ENCODE data around the gene NUSAP1.
"Not testable (repeated sequence)": the region's sequence is repeated elsewhere in the genome, so short reads cannot be mapped to it uniquely, and the experiment has no call there.

NUSAP1 gene

DNA sequence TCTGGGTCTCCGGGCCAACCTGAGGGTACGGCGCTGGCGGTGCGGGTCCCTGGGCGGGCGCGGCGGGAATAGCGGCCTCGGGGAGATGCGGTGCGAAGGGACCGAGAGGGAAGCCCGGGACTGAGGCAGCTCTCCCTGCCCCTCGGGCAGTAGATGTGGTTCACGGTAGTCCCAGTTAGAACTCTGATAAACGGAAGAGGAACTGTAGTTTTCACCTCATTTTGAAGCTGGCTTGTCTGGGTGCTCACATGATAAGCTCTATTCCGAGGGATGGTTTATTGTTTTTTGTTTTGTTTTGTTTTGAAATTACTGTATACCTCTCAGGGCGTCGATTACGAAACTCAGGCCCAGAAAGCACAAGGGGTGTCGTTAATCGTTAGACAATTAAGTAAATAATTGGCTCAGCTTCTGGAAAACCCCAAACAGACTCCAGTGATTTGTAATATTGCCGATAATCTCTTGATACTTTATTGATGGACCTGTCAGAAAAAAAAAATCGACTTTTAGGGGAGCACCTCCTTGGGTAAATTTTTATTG is 413 bp downstream of the NUSAP1 start:
- no peak for DNase-seq (ENCODE audit: low read depth)

DNA sequence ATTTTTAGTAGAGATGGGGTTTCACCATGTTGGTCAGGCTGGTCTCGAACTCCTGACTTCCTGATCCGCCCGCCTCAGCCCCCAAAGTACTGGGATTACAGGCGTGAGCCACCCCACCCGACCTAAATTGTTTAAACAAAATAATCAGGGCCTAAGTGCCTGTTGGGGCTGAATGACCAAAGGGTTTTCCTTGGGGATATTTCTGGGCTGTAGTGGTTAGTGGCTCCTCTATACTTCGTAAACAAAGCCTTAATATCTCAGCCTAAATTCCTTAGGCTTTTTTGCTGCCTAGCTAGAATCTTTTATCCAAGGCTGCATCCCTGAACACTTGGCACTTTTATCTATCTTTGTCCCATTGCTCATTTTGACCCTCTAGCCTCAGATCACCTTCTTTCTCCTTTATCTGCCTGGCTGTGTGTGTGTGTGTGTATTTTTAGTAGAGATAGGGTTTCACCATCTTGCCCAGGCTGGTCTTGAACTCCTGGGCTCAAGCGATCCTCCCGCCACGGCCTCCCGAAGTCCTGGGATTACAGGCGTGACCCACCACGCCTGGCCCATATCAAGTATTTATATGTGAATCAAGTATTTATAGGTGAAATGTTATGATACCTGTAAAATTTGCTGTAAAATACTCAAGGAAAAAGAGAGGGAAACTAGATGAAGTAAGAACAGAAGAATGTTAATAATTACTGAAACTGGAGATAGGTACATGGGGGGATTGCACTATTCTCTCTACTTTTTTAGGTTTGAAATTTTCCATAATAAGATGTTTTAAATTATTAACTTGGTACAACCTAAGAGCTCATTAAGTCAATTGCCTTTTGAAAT is 1.8 kb downstream of the NUSAP1 start:
- DNase-seq (ENCODE audit: low read depth): no peak

DNA sequence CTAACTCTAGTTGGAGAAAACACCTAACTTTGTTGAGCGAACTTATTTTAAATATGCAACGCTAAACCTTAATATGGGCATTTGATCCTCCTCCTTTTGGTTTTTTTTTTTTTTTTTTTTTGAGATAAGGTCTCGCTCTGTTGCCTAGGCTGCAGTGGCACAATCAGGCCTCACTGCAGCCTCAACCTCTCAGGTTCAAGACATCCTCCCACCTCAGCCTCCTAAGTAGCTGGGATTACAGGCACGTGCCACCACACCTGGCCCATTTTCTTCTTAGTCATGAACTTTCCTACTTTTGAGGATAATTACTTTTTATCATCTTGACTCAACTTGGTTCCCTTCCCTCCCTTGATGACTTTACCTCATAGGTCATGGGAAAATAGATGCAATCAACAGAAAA is 3.9 kb downstream of the NUSAP1 start:
- no peak for DNase-seq (ENCODE audit: low read depth)

DNA sequence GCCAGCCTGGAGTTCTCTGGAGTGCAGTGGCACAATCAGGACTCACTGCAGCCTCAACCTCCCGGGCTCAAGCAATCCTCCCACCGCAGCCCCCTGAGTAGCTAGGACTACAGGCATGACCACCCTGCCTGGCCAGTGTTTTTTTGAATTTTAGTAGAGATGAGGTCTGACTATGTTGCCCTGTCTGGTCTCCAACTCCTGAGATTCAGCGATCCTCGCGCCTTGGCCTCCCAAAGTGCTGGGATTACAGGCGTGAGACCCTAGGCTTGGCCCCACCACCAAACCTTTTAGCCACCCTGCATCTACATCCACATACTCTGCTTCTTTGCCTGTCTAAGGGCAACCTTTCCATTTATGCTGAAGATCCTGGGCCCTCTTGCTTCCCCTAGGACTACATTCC is 4.4 kb downstream of the NUSAP1 start:
- no peak for DNase-seq (ENCODE audit: low read depth)

DNA sequence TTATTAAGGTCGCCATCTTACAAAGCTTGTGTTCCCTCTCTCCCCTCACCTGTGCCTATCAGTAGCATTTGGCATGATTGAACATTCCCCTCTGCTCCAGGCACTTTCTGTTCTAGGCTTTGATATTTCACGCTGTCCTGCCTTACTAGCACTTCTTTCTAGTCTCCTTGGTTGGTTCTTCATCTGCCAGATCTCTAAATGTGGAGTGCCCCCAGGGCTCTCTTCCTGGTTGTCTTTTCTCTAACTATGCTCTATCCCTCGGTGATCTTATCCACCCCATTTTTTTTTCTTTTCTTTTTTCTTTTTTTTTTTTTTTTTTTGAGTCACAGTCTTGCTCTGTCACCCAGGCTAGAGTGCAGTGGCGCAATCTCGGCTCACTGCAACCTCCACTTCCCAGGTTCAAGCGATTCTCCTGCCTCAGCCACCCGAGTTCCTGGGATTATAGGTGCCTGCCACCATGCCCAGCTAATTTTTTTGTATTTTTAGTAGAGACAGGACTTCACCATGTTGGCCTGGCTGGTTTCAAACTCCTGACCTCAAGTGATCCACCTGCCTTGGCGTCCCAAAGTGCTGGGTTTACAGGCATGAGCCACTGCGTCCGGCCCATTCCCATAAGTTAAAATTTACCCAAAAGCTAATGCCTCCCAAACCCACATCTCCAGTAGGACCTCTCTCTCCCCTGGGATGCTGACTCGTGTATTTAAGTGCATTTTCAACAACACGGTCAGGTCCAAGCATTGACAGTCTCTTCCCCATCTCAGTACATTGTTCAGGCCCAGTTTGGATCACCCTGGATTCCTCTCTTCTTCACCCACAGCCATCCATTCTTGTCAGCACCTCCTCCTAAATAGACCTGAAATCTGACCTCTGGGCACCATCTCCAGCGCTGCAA is 5.2 kb downstream of the NUSAP1 start:
- no peak for DNase-seq (ENCODE audit: low read depth)

DNA sequence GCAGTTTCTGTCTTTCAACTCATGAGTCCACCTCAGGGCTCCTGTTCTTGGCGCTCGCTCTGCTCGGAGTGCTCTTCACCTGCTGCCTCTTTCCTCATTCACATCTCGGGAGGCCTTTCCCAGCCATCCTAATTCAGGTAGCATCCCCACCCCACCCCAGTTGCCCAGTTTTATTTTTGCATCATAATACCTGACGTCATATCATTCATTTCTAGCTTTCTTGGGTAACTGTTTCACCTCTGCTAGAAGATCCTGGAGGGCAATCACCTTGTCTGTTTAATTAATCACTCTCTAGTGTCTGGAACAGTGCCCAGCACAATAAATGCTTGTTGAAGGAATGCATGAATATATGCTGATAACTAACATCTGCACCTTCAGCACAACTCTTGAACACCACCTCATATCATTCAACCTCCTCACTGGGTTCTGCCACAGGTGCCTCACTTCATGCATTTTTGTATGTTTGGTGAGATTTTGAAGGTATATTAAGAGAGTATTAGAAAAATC is 7.6 kb downstream of the NUSAP1 start:
- no peak for DNase-seq (ENCODE audit: low read depth)

DNA sequence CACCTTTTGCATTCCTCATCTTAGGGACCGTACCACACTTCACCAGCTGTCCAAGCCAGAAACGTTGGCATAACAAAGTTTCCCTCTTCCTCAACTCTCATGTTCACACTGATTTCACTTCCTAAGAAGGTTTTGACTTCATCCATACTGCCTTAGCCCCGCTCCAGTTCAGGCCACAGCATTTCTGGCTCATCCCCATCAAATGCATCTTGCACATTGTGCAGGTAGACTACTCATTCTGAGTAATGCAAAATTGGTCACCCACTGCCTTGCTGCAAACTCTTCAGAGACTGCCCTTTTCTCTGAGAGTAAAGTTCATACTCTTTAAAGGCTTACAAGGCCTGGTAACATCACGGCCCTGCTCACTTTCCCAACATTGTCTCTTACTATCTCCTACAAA is 8.8 kb downstream of the NUSAP1 start:
- DNase-seq (ENCODE audit: low read depth): no peak

DNA sequence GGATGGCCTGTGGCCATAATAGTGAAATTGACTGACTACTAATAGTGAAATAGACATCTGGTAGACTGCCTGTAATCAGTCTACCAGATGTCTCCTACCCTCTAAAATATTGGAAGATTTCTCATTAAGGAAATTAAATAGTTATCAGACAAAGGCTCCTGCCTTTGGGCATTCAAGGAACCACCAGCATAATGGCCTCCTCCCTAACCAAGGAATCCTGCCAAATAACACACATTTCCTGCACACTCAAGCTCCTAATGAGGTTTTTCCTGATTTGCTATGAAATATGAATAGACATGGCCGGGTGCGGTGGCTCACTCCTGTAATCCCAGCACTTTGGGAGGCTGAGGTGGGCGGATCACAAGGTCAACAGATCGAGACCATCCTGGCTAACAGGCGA is 14.6 kb downstream of the NUSAP1 start:
- no peak for DNase-seq (ENCODE audit: low read depth)

DNA sequence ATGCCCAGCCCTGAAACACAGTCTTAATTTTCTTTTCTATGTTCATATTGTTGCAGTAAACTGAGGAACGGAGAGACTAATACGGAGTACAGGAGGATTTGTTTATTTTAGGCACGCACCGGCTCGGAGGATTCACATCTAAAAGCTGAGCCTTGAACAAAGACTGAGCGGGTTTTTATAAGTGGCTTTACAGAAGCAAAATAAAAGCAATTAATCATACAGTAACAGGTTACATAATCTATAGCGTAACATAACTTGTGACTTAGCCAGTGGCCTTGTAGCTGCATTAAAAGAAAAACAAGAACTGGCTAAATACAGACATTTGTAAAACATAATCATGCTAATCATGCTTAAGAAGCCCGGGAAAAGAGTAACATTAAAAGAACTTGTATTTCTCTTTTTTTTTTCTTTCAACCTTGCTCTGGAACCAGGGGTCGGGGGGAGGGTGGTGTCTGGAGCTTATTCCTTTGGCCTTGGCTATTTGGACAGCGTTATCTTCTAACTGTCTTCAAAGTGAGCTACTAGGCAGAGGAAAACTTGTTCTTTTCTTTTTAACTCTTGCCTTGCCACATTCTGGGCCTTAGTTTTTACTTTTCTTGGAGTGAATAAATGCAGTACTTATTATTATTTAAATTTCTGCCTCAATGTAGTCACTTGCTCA is 17.5 kb downstream of the NUSAP1 start:
- no peak for DNase-seq (ENCODE audit: low read depth)

DNA sequence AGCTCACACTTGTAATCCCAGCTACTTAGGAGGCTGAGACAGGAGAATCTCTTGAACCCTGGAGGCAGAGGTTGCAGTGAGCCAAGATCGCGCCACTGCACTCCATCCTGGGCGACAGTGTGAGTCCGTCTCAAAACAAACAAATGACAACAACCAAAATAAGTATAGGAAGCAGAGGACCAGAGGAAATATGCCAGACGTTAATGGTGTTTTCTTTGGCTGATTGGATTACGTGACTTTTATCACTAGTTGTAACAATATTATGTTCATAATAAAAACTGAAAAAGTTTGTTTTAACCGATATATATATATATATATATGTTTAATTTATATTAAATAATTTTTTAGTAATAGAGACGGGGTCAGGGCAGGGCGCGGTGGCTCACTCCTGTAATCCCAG is 21.7 kb downstream of the NUSAP1 start:
- no peak for DNase-seq (ENCODE audit: low read depth)

DNA sequence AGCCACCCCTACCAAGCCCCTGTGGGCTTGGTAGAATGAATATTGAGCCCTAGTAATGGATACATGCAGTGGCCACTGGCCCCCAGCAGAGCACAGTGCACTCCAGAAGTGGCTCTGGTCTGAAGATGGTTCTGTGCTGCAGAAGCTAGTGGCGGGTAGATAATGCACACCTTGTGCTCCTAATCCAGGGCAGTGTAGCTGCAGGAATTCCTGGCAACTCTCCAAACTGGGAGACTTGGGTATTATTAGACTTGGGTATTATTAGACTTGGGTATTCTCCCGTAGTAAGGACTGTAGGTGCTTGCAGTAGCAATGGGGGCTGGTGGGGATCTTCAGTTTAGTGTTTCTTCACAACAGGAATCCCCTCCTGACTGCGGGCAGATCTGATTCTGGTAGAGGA is 34.7 kb downstream of the NUSAP1 start:
- DNase-seq (ENCODE audit: low read depth): no peak

DNA sequence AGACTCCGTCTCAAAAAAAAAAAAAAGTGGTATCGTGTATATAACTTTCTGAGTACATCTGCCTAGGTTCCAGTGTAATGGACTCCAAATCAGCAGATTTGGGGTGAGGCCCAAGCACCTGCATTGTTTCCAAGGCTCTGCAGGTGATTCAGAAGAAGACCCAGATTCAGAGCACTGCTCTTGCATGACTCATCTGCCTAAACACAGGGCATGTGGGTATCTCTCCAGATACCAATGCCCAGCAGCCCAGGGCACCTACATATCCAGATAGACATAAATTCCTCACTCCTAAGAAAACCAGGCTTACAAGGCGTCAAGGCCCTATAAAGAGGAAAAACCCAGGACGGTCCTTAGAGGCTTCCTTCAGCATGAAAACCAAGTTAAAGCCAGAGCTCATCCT is 45.3 kb downstream of the NUSAP1 start:
- DNase-seq (ENCODE audit: low read depth): no peak

DNA sequence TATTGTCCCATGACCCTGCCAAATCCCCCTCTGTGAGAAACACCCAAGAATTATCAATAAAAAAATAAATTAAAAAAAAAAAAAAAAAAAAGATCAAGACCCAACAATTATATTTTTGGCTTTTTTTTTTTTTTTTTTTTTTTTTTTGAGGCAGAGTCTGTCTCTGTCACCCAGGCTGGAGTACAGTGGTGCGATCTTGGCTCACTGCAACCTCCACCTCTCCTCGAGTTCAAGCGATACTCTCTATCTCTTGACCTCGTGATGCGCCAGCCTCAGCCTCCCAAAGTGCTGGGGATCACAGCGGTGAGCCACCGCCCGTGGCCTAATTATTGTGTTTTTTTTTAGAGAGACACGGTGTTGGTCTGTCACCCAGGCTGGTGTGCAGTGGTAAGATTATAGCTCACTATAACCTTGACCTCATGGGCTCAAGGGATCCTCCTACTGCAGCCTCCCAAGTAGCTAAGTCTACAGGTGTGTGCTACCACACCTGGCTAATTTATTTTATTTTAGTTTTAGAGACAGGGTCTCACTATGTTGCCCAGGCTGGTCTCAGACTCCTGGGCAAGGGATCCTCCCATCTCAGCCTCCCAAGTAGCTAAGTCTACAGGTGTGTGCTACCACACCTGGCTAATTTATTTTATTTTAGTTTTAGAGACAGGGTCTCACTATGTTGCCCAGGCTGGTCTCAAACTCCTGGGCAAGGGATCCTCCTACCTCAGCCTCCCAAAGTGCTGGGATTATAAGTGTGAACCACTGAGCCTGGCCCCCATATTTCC is 51.5 kb downstream of the NUSAP1 start:
- not testable (repeated sequence) for DNase-seq (ENCODE audit: low read depth)

DNA sequence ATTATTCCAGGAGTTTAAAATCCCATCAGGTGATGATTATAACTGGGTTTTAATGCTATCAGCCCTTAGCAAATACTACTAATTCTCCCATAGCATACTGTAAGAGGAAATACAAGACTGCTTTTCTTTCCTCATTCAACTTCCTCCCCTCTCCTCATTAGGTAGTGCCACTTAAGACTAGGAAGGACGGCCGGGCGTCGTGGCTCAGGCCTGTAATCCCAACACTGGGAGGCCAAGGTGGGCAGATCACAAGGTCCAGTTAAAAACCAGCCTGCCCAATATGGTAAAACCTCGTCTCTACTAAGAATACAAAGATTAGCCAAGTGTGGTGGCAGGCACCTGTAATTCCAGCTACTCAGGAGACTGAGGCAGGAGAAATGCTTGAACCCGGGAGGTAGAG is 55.0 kb downstream of the NUSAP1 start:
- no peak for DNase-seq (ENCODE audit: low read depth)

DNA sequence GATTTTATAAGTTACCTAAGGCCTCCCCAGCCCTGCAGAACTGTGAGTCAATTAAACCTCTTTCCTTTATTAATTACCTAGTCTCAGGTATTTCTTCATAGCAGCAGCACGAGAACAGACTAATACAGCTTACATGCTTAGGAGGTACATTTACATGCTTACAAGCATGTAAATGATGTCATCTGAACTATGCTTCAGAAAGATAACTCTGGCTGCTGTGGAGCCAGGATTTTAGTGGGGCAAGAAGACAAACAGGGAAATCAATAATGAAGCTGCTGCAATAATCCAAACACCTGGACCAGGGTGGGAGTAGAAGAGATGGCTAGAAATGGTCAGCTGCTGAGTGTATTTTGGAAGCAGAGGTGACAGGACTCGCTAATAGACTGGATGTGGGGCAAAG is 60.0 kb downstream of the NUSAP1 start:
- no peak for DNase-seq (ENCODE audit: low read depth)

DNA sequence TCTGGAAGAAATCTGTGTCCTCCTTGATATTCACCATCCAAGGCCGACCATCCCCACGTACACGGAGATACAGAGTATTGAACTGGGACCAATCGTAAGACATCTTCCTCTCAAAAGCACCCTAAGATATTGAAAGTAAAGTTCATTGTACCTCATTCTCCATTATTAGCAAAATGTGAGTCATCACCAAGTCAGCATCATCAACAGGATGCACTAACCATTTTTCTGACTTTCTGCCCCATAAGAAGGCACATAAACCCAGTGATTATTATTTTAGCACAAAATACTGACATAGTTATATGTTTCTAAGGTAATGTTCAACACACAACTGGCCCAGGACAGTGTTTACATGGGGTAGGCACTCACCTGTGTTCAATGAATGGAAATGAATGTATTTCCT is 62.2 kb downstream of the NUSAP1 start:
- no peak for DNase-seq (ENCODE audit: low read depth)

DNA sequence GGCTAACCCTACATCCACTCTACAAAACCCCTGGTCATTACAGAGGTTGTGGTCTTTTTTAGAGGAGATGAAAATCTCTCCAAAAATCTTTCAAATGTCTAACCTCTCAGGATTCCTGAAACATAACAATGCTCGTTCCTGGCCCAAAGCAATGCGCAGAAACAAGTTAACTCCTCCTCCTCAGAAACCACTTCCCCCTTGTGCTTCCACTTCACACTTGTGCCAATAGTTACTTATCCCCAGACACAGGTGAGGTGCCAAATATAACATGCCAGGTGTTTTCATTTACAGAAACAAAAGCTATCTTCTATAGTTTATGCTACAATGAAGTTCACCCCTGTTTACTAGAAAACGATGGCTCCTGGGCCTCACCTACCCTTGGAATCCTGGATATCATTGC is 63.4 kb downstream of the NUSAP1 start:
- DNase-seq (ENCODE audit: low read depth): no peak

DNA sequence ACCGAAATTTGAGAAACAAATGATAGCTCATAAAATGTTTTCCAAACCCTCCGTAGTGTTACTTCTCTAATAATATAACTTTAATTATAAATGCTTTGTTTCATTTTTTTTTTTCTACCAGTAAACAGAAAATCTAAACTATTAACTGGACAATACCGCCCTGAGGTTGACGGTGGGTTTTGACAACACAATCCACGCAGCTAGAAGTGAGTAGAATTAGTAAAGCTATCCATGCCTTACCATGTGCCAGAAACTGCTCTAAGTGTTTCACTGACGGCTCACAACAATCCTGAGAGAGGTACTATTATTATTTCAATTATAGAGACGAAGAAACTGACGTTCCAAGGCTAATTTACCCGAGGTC is 69.2 kb downstream of the NUSAP1 start:
- DNase-seq (ENCODE audit: low read depth): no peak

DNA sequence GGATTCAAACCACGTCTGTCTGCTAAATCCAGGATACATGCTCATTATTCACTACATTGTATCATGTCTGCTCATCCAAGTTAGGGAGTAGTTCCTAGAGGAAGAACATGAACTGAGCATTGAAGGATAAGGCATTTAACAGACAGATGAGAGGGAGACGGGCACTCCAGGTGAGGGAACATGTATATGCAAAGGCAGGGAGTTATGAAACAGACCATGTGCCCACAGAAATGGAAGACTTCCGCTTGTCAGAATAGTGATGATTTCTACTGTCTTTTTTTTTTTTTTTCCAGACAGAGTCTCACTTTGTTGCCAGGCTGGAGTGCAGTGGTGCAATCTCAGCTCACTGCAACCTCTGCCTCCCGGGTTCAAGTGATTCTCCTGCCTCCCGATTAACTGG is 74.7 kb downstream of the NUSAP1 start:
- DNase-seq (ENCODE audit: low read depth): no peak

DNA sequence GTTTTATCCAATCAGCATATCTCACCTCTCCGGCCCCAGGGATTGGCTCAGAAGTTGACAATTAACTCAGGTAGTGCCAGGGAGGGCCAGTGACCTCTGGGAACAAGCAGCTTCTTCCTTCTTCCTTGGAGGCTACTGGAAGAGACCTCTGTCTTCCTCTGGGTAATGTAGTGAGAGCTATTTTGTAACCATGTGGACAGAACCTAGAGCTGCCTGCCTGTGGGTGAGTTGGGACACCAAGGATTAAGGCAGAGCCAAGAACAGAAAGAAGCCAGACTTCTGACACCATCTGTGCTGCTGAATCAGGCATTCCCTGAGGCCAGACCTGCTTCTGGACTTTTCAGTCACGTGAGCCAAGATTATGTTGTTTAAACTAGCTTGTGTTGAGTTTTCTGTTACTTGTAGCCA is 75.6 kb downstream of the NUSAP1 start:
- no peak for DNase-seq (ENCODE audit: low read depth)

DNA sequence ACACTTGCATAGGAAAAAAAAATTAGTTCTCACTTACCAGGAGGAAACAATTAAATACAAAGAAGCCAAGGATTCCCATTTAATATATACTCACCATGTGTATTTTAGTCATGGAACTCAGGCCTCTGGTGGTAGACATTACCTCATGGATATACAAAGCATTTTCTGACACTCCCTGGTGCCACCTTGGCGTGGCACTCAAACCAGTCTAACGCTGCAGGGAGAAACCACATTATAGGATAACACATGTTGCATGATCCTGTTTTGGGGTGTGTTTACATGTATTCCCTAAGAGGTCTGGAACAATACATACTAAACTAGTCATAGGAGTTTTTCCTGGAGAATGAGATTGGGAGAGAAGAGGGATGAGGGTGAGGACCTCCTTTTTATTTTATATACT is 78.3 kb downstream of the NUSAP1 start:
- no peak for DNase-seq (ENCODE audit: low read depth)

DNA sequence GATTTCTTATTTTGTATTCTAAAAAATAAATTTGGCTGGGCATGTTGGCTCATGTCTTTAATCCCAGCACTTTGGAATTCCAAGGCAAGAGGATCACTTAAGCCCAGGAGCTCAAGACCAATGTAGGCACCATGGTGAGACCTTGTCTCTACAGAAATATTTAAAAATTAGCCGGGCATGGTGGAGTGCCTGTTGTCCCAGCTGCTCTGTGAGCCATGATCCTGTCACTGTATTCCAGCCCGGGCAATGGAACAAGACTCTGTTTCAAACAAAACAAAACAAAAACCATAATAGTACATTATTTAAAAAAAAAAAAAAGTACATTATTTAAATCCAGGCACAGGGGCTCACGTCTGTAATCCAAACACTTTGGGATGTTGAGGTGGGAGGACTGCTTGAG is 78.8 kb downstream of the NUSAP1 start:
- DNase-seq (ENCODE audit: low read depth): no peak
